MM.1S (cell line): ENCODE results near the gene SLC35F3.

ENCODE experiments used
- CTCF ChIP-seq: fragments of 300-600 bp; sonication (generic); IDR thresholded peaks from 2 replicates; pipeline ENCODE4 v1.5.1; 2016; ENCODE audit warnings: antibody characterized with exemption, low read length, mixed read lengths
- EZH2 ChIP-seq: fragments of 300-600 bp; sonication (generic); optimal IDR thresholded peaks from 2 replicates; pipeline ENCODE3; 2017; ENCODE audit warnings: low read depth, mild to moderate bottlenecking, antibody characterized with exemption, low read length, mixed read lengths

GRCh38 chr1:234369033-234369430 is 464.6 kb downstream of the SLC35F3 start:
- TF ChIP-seq CTCF (no peak), EZH2 (no peak)
